Measurements from ENCODE around the gene TMEM240. TPM values are rescaled to one million over a fixed set of nuclear protein-coding genes. Genes with fewer than 3 reads are reported as not detected.
"Not testable (repeated sequence)": the region's sequence is repeated elsewhere in the genome, so short reads cannot be mapped to it uniquely, and the experiment has no call there.

TMEM240 gene
- total RNA-seq, 2 donors from 2014 or later: 3.9 to 7.8 TPM

DNA sequence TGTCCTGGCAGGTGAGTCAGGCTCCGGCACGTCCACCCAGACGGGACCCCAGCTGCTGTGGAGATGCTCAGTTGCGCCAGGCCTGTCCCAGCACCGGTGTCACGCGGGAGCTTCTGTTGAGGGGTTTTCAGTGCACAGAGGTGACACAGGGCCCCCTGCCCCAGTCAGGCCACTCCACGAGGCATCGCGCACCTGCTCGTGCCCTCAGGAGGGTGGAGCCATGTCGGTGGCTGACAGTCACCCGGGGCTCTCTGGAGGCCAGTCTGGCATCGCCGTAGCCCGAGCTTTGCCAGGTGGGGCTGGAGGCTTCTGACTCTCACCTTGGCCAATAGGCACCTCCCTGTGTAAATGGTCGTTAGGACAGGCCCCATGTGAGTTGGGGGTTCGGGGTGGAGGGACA is 11.1 kb downstream of the TMEM240 start:
- intact Hi-C loops (cut with DNase I): no loop called here
- no peak for DNase-seq (ENCODE audit: low spot score)

DNA sequence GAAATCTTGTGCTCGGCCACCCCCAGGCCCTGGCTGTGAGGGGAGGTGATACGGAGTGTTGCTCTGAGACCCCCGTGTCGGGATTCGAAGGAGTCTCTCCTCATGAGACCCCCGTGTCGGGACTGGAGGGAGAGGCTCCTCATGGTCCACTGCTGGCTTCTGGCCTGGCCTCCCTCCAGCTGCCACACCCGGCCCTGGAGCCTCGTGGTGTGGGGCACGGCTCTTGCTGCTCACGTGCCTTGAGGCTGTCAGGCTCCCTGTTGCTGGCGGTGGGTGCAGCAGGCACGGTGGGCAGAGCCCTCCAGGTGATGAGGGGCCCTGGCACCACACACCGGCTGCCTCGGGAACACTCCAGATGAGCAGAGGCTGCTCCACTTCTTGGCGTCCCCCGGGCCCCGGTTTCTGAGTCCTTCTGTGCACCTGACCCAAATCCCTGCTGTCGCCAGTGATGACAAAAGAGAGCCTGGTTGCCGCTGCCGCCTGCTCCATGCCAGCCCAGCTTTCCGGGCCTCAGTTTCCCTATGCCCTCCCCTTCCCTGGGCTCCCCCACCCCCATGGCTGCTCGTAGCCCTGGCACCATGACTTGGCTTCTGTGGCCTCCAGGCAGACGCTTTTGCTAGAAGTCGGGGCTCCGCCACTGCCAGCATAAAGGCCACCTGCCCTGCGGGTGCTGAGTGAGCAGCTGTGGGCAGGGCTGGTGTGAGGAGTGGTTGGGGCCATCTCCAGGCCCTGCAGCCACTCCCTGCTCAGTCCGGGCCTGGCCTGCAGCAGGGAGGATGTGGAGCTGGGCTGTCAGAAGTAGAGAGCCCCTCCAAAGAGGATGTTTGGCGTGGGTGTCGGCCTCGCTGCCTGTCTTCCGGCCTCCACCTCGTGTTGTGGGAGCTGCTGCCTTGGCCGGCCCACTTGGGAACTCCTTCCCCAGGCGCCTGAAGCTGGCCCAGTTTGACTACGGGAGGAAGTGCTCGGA is 11.8 kb downstream of the TMEM240 start:
- no peak for DNase-seq (ENCODE audit: low spot score)
- intact Hi-C loops (cut with DNase I): no loop called here

GRCh38 chr1:1527092-1527816 is 13.2 kb downstream of the TMEM240 start:
- intact Hi-C loops (cut with DNase I): no loop called here
- DNase-seq (ENCODE audit: low spot score): no peak

DNA sequence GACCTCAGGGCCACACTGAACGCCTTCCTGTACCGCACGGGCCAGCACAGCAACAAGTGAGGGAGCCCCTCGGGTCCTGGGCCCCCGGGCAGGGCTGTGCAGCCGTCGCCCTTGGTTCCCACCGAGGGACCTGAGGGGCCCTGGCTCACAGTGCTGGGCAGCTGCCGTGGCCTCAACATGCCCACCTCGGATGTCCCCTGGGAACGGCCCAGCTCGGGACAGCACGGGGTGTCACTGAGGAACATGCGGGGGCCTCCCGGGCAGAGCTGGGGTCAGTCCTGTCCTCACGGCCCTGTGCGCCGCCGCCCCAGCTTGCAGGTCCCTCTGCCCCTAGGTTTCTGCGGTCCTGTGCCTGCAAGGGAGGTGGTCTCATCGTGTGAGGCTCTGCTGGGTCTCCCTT is 13.9 kb downstream of the TMEM240 start:
- not testable (repeated sequence) for DNase-seq (ENCODE audit: low spot score)

DNA sequence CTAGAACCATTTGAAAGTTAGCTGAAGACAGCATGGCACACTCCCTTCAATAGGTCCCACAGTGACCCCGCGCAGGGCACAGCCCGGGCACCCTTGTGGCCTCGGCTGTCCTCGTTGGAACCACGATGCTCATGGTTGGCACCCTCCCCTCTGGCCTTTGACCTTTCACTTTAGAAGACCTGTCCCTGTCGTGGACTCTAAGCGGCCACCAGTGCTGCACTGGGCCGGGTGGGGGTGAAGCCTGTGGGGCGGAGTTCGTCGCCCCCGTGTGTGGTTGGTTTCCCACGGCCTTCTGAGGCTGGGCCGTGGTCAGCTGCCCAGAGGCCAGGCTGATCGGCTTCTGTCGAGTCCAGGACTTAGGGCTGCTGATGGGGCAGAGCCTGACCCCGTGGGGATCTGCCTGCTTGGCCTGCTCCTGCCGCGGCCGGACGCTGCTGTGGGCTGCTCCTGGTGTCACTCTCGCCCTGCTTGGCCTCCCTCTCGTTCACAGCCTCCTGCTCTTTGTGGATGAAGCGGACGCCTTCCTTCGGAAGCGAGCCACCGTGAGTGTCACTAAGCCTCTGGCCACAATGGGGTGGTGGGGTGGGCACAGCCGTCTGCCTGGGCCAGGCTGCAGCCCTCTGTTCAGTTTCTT is 15.6 kb downstream of the TMEM240 start:
- intact Hi-C loops (cut with DNase I); DNase-seq (ENCODE audit: low spot score): not testable (repeated sequence)

More for the DNA sequence above, 13.9 kb downstream of the TMEM240 start:
- intact Hi-C loops (cut with DNase I): not testable (repeated sequence)

DNA sequence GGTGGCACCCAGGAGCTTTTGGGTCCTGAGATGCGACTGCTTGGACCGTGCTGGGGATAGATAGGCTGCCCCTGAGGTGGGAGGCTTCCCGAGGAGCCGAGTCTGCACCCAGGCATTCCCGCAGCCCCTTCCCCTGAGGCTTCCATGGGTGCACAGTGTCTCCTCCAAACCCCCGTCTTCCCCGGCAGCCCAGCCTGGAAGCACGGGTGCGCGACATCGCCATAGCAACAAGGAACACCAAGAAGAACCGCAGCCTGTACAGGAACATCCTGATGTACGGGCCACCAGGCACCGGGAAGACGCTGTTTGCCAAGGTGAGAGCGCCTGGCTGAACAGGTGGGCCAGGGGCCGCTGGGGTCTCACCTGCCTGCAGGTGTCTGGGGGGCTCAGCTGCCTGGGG is 16.8 kb downstream of the TMEM240 start:
- DNase-seq (ENCODE audit: low spot score); intact Hi-C loops (cut with DNase I): not testable (repeated sequence)

GRCh38 chr1:1523226-1523625 is 17.2 kb downstream of the TMEM240 start:
- intact Hi-C loops (cut with DNase I); DNase-seq (ENCODE audit: low spot score): not testable (repeated sequence)

DNA sequence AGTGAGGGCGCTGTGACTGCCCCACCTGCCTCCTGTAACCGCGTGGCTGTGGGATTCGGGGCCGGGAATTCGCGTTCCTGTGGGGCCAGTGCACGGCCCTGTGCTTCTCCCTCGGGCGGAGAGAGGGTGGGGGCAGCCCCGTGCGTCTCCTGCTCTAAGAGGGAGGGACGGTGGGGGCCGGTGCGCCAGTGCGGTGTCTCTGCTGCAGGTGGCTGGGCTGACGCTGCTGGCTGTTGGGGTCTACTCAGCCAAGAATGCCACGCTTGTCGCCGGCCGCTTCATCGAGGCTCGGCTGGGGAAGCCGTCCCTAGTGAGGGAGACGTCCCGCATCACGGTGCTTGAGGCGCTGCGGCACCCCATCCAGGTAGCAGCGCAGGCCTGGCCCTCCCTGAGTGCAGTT is 17.9 kb downstream of the TMEM240 start:
- DNase-seq (ENCODE audit: low spot score); intact Hi-C loops (cut with DNase I): not testable (repeated sequence)

- DNase-seq (ENCODE audit: low spot score): no peak
- intact Hi-C loops (cut with DNase I): no loop called here
Observed at GRCh38 chr1:1521331-1521730, 19.1 kb downstream of the TMEM240 start.

GRCh38 chr1:1519805-1520505 is 20.5 kb downstream of the TMEM240 start:
- DNase-seq (ENCODE audit: low spot score); intact Hi-C loops (cut with DNase I): not testable (repeated sequence)

GRCh38 chr1:1518621-1519007 is 21.8 kb downstream of the TMEM240 start:
- intact Hi-C loops (cut with DNase I); DNase-seq (ENCODE audit: low spot score): not testable (repeated sequence)

GRCh38 chr1:1517973-1518620 is 22.3 kb downstream of the TMEM240 start:
- intact Hi-C loops (cut with DNase I): no loop called here
- DNase-seq (ENCODE audit: low spot score): no peak

GRCh38 chr1:1516923-1517322 is 23.5 kb downstream of the TMEM240 start:
- intact Hi-C loops (cut with DNase I): not testable (repeated sequence)

GRCh38 chr1:1514376-1514775 is 26.0 kb downstream of the TMEM240 start:
- intact Hi-C loops (cut with DNase I): not testable (repeated sequence)

More at GRCh38 chr1:1516923-1517322, 23.5 kb downstream of the TMEM240 start:
- not testable (repeated sequence) for DNase-seq (ENCODE audit: low spot score)

GRCh38 chr1:1513675-1514074 is 26.7 kb downstream of the TMEM240 start:
- DNase-seq (ENCODE audit: low spot score); intact Hi-C loops (cut with DNase I): not testable (repeated sequence)

More at GRCh38 chr1:1514376-1514775, 26.0 kb downstream of the TMEM240 start:
- not testable (repeated sequence) for DNase-seq (ENCODE audit: low spot score)

DNA sequence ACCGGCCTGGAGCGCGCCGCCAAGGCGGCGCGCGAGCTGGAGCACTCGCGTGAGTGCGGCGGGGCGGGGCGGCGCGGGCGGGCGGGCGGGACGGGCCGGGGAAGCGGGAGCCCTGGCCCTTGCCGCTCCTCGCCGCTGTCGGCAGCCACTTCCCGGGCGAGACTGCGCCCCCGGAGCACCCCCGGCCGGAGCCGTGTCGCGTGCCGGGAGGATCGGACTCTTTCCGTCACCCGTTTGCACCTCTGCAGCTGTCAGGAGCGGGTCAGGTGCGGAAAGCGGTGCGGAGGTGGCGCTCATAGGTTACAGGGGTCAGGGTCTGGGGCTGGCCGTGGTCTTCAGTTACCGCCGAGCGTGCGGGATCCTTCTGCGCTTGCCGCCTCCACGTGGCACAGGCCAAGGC is 28.0 kb downstream of the TMEM240 start:
- DNase-seq (ENCODE audit: low spot score); intact Hi-C loops (cut with DNase I): not testable (repeated sequence)

DNA sequence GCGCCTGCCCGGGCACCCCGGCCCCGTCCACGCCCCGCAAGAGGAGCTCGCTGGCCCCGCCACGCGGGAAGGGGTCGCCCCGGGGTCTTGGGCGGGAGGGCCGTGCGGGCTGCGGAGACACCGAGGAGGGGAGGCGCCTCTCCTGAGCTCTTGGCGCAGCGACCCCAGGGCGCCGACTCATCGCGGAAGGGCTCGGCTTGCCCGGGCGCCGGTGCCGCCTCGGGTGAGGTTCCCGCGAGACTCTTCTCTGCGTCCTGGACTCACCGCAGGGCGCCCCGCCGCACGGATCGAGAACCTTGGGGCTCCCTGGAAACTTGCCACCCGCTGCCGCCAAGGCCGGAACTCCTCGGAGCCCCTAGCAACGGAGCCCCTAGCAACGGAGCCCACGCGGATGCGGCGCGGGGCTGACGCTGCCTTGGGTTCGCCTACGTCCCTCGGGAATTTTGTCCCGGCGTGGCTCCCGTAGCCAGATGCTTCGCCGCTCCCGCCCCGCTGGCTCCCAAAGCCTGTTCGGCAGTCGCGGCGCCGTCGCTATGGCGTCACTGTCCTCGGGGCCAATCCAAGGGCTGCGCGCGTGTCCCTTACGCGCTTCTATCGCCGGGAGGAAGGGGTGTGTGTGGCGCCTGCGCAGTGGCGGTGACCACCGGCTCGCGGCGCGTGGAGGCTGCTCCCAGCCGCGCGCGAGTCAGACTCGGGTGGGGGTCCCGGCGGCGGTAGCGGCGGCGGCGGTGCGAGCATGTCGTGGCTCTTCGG is 28.7 kb downstream of the TMEM240 start, which contains the start of gene ATAD3A:
Gene ATAD3A, plus strand, starts transcription at position 630 of the 753 bp plus-strand sequence. Its CDS starts 107 bp downstream, at position 737.
- intact Hi-C loops (cut with DNase I): no loop called here
- peak; percentile 100 for DNase-seq (ENCODE audit: low spot score)

Measured in posterior vena cava (tissue), 2 donors.